Measurements from ENCODE around the gene EARS2.
"Not testable (repeated sequence)": the region's sequence is repeated elsewhere in the genome, so short reads cannot be mapped to it uniquely, and the experiment has no call there.

EARS2 gene

DNA sequence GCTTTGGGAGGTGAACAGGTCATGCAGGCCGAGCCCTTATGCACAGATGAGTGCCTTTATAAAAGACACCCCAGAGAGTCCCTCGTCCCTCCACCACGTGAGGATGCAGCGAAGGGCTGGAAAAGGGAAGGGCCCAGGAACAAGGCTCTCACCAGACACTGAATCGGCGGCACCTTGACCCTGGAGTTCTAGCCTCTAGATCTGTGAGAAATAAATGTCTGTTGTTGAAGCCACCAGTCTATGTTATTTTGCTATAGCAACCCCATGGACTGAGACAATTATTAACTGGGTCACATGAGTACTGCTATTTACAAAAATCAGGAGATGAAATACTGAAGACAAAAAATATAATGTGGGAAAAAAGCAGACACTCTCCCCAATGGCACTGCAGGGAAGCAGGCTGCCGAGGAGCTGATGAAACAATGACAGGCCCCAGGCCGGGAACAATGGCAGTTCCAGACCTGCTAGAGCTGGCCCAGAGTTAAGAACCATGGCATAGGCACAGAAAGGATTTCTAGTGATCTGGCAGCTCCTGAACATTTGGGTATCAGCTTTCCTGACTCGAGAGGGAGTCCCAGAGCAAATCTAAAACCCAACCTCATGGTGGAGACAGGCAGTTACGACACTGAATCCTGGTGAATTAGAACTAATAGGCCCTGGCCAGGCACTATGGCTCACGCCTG, 29.0 kb downstream of the EARS2 start:
- DNase-seq (ENCODE audit: low spot score), result no peak

DNA sequence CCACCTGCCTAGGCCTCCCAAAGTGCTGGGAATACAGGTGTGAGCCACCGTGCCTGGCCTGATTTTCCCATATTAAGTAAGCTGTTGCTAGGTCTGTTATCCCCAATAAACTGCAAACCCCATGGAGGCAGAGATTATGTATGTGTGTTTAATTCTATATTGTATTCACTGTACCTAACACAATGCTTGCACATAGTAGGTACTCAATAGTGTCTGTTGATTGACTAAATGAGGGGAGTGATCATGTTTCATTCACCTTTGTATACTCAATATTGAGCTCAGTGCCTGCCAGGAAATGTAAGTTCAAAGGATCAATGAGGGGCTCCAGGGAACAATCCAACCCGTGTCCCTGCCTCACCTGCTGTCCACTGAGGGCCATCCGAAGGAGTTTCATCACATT, 32.3 kb downstream of the EARS2 start:
- no peak for DNase-seq (ENCODE audit: low spot score)

DNA sequence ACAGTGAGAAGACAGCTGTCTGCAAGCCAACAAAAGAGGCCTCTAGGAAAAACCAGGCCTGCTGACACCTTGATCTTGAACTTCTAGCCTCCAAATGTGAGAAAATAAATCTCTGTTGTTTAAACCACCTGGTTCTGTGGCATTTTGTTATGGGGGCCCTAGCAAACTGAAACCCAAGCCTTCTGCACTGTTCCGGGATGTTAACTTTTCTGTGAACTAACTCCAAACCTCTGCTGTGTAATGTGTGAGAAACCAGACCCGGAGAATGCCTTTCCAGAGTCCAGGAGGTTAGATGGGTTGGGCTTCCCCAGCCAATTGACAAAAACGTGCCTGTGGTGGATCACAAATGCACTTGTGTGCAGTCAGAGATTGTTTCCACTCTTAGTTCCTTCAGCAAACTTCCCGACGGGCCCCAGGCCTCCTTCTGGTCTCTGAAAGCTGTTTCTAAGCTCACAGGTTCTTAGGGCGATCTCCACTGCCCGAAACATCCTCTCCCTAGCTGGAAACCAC, 33.2 kb downstream of the EARS2 start:
- no peak for DNase-seq (ENCODE audit: low spot score)

DNA sequence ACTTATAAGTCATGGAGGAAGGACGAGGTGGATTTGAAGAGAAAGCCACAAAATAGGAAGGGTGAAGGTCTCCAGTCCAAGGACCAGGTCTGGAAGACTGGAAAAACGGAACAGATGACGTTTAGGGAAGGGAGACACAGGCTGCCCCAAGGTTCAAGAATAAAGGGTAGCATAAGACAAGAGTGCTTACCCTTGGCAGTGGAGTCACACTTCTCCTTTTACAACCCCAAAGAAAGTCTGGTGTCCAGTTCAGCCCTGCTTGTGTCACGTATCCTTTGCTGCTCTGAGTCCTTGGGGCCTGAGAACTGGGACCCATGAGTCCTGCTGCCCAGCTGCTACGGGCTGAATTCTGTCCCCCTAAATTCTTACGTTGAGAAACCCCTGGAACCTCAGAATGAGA, 33.8 kb downstream of the EARS2 start:
- DNase-seq (ENCODE audit: low spot score), result no peak

DNA sequence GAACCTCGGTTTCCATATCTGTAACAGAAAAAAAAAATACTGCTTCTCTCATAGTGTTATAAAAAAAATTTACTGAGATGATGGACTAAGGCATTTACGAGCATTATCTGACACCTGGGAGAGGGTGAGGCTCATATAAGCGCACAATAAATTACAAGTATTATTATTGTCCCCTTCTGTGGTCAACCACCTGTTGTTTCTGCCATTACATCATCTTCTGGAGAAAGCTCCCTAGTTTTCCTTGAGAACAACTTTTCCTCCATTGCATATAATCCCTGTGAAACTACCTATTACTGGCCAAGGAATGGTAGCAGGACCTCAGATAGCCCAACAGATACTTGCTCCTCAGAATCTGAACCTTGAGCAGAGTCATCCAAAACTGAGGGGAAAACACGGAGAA, 35.2 kb downstream of the EARS2 start:
- DNase-seq (ENCODE audit: low spot score), result no peak

DNA sequence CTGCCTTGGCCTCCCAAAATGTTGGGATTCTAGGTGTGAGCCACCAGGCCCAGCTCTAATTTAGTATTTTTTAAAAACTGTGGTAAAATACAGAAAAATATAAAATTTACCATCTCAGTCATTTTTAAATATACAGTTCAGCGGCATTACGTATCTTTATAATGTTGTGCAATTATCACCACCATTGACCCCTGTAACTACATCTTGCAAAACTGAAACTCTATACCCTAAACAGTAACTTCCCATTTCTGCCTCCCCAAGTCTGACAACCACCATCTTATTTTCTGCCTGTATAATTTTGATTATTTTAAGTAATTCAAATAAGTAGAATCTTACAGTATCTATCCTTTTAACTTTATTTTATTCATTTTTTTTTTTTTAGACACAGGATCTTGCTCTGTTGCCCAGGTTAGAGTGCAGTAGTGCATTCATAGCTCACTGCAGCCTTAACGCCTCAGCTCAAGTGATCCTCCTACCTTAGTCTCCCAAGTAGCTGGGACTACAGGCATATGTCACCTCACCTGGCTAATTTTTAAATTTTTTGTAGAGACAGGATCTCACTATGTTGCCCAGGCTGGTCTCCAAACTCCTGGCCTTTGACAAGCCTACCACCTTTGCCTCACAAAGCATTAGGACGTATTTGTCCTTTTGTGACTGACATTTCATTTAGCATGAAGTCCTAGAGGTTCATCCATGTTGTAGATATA, 36.0 kb downstream of the EARS2 start:
- no peak for DNase-seq (ENCODE audit: low spot score)

DNA sequence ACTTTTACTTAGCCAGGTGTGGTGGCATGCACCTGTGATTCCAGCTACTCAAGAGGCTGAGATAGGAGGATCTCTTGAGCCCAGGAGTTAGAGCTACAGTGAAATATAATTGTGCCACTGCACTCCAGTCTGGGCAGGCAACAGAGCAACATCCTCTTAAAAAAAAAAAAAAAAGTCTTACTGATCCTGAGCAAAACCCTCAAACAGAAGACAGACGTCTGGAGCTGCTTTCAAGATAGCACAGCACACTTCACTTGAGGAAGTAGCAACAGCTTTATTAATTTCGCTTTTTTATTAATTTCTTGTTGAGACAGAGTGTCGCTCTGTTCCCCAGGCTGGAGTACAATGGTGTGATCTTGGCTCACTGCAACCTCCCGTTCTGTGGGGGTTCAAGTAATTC, 36.6 kb downstream of the EARS2 start:
- DNase-seq (ENCODE audit: low spot score), result no peak

DNA sequence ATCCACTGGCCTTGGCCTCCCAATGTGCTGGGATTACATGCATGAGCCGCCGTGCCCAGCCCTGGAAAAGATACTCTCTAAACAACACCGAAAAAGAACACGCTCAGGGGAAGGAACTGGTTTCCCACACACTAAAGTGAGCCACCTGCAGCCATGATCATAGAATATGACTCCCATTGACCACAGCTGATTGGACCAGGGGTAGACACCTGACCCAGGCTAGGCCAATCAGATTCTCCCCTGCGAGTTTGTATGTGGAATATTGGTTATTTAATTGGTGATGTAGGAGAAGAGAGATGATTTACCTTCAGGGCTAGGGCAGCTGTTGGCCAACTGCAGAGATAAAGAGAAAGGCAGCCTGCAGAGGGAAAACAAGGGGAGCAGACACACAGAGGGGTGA, 37.9 kb downstream of the EARS2 start:
- DNase-seq (ENCODE audit: low spot score), result no peak

DNA sequence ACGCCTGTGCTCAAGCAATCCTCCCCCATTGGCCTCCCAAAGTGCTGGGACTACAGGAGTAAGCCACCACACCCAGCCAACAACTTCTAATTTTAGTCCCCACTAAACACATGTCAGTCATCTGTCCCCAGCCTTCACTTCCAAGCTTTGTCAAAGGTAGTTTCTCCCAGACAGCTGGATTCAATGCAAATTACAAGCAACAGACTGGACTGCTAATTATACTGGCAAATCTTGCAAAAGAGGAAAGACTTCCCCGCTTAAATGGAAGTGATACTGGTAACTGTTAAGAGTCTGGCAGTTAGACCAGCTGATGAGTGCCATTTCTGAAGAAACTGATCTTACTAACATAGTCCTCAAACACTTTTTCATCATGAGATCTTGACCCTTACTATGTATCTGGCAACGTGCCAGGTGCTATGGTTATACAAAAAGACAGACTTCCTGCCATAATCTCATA, 38.7 kb downstream of the EARS2 start:
- no peak for DNase-seq (ENCODE audit: low spot score)

DNA sequence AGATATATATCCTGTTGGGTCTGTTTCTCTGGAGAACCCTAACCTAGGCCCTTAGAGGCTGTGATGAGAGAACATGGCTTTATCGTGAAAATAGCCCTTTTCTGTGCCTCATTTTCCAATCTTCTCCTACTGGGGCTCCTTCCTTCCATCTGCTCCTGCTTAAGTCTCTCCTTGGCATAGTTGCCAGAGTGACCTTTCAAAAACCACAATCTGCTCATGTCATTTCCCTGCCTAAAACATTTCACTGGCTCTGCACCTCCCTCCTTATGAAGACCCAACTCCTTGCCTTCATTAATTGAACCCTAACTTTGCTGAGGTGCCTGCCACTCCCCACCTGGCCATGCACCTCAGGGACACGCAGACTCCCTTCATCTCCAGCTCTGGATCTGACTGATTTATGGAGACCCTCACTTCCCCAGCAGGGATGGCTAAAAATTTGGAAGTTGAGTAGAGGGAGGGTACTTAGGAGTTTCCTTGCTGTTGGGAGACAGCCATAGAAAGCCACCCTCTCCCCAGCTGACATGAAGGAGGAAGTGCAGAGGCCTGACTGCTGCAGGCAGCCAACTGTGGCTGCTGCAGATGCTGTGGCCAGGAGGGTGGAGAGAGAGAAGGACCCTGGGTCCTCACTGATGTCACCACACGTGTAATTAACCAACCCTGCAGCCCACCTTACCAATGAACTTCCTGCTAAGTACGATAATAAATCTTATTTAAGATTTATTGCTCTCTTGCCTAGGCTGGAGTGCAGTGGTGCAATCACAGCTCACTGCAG, 40.6 kb downstream of the EARS2 start:
- no peak for DNase-seq (ENCODE audit: low spot score)

DNA sequence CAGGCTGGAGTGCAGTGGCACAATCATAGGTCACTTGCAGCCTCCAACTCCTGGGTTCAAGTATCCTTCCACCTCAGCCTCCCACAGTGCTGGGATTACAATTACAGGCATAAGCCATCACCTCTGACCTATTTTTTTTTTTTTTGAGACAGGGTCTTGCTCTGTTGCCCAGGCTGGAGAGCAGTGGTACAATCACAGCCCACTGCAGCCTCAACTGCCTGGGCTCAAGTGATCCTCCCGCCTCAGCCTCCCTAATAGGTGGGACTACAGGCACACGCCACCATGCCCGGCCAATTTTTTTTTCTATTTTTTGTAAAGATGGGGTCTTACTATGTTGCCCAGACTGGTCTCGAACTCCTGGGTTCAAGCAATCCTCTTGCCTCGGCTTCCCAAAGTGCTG, 41.3 kb downstream of the EARS2 start:
- DNase-seq (ENCODE audit: low spot score), result no peak

DNA sequence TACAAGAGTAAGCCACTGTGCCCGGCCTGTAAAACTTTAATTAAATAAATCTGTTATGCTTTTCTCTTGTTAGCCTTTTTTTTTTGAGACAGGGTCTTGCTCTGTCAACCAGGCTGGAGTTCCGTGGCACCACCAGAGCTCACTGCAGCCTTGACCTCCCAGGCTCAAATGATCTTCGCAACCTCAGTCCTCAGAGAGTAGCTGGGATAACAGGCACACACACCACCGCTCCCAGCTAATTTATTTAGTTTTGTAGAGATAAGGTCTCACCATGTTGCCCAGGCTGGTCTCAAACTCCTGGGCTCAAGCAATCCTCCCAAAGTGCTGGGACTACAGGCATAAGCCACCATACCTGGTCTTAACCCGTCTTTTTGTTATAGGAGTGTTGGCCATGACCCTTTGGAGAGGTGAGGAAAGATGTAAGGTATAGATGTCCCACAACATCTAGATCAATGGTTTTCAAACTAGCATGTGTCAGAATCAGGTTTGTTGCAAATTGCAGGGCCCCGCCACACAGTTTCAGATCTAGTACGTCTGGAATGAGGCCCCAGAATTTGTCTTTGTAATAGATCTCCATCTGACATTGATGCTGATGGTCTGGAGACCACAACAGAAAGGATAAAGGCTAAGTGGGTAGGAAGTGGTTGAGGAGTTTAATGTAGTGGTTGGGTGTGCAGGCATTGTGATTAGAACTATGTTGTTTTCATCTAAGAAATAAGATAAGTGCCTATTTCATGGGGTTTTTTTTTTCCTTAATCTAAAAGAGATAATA, 42.6 kb downstream of the EARS2 start:
- no peak for DNase-seq (ENCODE audit: low spot score)

DNA sequence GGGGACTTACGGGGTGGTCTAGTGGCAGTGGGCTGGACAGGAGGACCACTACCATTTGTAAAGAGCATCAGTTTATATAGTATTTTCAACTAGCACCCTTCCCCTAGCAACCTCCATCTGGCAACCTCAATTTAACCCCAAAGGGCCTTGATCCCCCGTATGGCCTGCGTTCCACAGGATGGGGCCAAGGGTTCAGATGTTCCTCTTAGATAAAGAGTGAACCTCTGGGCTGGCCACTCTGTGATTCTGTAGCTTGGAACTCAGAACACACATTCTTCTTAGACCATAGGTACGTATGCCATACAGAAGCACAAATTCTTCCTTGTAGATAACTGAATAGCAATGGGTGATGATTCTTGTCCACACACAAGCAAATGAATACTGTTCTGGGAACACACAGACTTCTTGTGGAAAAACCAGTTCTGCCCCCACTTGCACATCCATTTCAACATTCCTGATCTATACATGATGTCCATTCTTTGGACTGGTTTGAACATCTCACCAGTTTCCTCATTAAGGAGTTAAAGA, 44.9 kb downstream of the EARS2 start:
- no peak for DNase-seq (ENCODE audit: low spot score)

DNA sequence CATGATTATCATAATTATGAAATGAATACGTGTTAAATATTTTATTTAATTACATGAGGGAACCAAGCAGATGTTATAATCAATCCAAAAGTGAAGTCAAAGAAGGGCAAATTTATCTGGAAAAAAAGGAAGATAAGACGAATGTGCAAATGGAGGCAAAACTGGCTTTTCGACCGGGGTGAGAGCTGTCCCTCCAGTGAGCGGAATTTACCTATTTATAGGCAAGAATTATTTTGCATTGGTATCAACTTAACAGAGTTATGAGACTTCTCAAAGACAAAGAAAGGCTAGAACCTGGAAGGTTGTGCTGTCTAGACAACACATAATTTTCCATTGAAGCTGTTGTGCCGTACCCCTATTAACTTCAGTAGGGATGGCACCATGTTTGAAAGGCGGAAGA, 45.4 kb downstream of the EARS2 start:
- DNase-seq (ENCODE audit: low spot score), result no peak

DNA sequence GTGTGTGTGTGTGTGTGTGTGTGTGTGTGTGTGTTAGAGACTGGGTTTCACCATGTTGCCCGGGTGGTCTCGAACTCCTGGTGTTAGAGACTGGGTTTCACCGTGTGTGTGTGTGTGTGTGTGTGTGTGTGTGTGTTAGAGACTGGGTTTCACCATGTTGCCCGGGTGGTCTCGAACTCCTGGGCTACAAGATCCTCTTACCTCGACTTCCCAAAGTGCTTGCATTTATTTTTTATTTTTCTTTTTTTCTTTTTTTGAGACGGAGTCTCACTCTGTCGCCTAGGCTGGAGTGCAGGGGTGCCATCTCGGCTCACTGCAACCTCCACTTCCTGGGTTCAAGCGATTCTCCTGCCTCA, 46.3 kb downstream of the EARS2 start:
- not testable (repeated sequence) for DNase-seq (ENCODE audit: low spot score)

DNA sequence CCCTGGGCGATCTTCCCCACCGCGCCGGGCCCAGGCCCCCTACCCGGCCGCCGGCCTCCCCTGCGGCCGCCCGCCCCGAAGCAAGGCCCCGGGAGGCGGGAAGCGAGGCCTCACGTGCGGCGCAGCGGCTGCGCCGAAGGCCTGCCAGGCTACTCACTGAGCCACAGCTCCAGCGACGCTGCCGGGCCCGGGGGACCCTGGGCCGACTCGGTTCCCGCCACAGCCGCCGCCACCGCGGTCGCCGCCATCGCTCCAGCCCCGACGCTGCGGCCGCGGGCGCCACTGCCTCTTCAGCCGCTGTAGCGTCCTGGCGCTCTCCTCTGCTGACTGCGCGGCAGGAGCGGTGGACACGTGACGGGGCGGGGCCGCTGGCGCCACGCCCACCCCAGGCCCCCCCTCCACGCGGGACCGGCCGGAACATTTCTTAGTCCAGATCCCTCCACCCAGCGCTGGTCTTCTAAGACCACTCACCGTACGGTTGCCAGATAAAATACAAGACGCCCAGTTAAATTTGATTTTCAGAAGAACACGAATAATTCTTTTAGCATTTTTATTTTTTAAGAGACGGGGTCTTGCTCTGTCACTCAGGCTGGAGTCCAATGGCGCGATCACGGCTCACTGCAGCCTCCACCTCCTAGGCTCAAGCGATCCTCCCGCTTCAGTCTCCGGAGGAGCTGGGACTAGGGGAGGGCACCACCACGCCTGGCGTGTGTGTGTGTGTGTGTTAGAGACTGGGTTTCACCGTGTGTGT, 46.8 kb downstream of the EARS2 start, which contains the start of gene GGA2:
GGA2 (minus strand) TSS at position 331 of the 751 bp plus-strand sequence; CDS start at position 248, 83 bp downstream.
- DNase-seq (ENCODE audit: low spot score), result peak; percentile 75

DNA sequence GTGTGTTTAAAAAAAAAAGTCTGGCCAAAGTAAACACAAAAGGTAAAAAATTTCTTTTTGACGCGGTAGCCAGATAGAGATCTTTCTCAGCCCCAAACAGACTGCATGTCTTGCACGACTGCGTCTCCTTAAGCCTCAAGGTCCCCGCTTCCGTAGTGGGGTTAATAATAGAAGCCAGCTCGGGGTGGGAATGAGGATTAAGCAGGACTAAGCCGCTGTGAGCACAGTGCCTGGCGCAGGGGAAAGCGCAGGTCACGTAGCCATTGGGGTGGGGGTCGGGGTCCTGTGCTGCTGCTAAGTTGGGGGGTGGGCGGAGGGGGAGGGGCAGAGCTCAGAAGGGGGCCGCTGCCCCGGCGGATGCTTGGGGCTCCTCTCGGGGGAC, 47.4 kb downstream of the EARS2 start:
- no peak for DNase-seq (ENCODE audit: low spot score)

DNA sequence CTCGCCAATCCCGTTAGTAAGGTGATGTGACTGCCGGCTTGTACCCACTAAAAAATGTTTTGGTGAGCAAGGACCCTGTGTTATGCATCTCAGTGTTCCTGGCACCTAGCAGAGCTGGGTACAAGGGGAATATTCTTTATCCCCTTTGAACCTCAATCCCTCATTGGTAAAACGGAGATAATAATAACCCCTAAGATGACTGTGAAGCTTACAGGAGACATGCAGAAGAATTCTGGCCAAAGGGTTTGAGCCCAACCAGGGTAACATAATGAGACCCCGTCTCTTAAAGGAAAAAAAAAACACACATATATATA, 47.8 kb downstream of the EARS2 start:
- DNase-seq (ENCODE audit: low spot score), result no peak

DNA sequence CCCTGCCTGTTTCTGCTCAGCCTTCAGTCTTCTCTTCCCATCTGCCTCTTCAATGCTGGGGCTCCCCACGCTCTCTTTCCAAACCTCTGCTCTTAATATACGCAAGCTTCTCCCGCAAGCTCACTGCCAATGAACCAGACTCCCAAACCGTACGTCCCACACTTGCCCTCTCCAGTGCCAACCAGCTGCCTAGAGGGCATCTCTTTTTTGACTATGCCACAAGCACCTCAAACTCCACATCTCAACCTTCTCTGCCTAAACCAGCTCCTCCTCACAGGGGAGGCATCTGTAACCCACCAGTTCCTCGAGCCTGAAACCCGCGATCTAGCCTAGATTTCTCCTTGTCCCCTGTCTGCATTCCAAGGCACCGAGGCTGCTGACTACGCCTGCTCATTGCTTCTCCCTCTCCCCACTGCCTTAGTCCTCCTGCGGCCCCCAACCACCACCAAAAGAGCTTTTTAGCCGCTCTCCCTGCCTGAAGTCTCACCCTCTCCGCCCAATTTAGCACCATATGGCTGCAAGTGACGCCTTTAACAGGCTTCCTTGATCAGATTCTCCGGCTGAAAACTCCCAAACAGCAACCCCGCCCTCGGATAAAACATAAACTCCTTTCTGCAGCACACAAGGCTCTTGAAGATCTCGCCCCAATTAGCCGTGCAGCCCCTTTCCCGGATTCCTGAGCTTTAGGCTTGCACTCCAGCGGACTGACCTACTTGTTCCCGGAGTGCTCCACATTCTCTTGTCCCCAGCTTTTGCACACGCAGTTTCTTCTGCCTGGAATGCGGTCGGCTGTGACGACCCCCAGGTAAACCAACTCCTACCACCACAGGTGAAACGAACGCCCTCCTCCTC, 48.3 kb downstream of the EARS2 start:
- no peak for DNase-seq (ENCODE audit: low spot score)

DNA sequence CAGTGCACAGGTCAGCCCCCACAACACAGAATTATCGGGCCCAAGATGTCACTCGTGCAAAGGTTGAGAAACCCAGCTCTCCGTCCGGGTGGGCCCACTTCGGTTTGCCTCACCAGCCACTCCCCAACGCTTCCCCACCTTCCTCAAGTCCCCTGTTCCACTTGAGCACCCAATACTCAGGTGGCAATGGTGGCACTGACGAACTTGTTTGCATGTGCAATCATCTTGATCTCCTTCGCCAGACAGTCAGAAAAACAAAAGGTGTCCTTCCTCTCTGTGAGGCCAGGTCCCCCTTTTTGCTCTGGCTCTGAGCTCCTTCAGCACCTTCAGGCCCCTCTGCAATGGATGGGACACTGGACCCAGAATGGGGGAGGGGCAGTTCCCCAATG, 50.5 kb downstream of the EARS2 start:
- no peak for DNase-seq (ENCODE audit: low spot score)
